GM23248 (cell line): ENCODE measurements around the gene KCNH2. TPM values are rescaled to one million over a fixed set of nuclear protein-coding genes. Genes with fewer than 3 reads are reported as not detected.

Source experiments
- DNase-seq: peaks from one replicate; pipeline ENCODE4 v3.0.0-alpha.2; 2015
- H2AFZ ChIP-seq: fragments of 200-600 bp; sonication (generic); 2 replicates; pipeline ENCODE4 v1.6.1; 2016; ENCODE audit warnings: antibody characterized with exemption
- H3F3A ChIP-seq: fragments of 200-600 bp; sonication (generic); 2 replicates; pipeline ENCODE4 v1.6.1; 2016; ENCODE audit warnings: mild to moderate bottlenecking, antibody characterized with exemption, mixed run types; ENCODE audit not compliant: insufficient read depth
- H3K27ac ChIP-seq: fragments of 200-600 bp; sonication (generic); 2 replicates; pipeline ENCODE4 v1.5.1; 2016; ENCODE audit warnings: mild to moderate bottlenecking
- H3K27me3 ChIP-seq: fragments of 200-600 bp; sonication (generic); replicated peaks from 2 replicates; pipeline ENCODE4 v1.6.1; 2016; ENCODE audit warnings: mild to moderate bottlenecking; ENCODE audit not compliant: insufficient read depth
- H3K36me3 ChIP-seq: fragments of 200-600 bp; sonication (generic); 2 replicates; pipeline ENCODE4 v1.6.1; 2016; ENCODE audit warnings: low read depth, mild to moderate bottlenecking
- H3K4me1 ChIP-seq: fragments of 200-600 bp; sonication (generic); 2 replicates; pipeline ENCODE4 v1.6.1; 2016; ENCODE audit warnings: mild to moderate bottlenecking; ENCODE audit not compliant: insufficient read depth
- H3K4me2 ChIP-seq: fragments of 200-600 bp; sonication (generic); one replicate; pipeline ENCODE4 v1.6.1; 2016; ENCODE audit warnings: mild to moderate bottlenecking; ENCODE audit not compliant: unreplicated experiment
- H3K4me3 ChIP-seq: fragments of 200-600 bp; sonication (generic); 2 replicates; pipeline ENCODE4 v1.5.1; 2016; ENCODE audit warnings: mild to moderate bottlenecking
- H3K79me2 ChIP-seq: fragments of 200-600 bp; sonication (generic); 2 replicates; pipeline ENCODE4 v1.6.1; 2016; ENCODE audit warnings: mild to moderate bottlenecking; ENCODE audit not compliant: insufficient read depth
- H3K9ac ChIP-seq: fragments of 200-600 bp; sonication (generic); 2 replicates; pipeline ENCODE4 v1.6.1; 2016; ENCODE audit warnings: mild to moderate bottlenecking
- H3K9me2 ChIP-seq: fragments of 200-600 bp; sonication (generic); 2 replicates; pipeline ENCODE4 v1.6.1; 2016; ENCODE audit warnings: mixed run types, mild to moderate bottlenecking, moderate library complexity; ENCODE audit not compliant: insufficient read depth
- H3K9me3 ChIP-seq: fragments of 200-600 bp; sonication (generic); one replicate; pipeline ENCODE4 v1.6.1; 2017; ENCODE audit warnings: low read depth
- H4K20me1 ChIP-seq: fragments of 200-600 bp; sonication (generic); 2 replicates; pipeline ENCODE4 v1.6.0; 2016; ENCODE audit not compliant: insufficient read depth
- EZH2 ChIP-seq: fragments of 200-600 bp; sonication (generic); IDR thresholded peaks from 2 replicates; pipeline ENCODE4 v1.6.1; 2018; ENCODE audit warnings: antibody characterized with exemption, mild to moderate bottlenecking; ENCODE audit not compliant: insufficient read depth, poor library complexity, severe bottlenecking
- EZH2phosphoT487 ChIP-seq: fragments of 200-600 bp; sonication (generic); IDR thresholded peaks from 2 replicates; pipeline ENCODE4 v1.6.1; 2018; ENCODE audit warnings: antibody characterized with exemption, moderate library complexity, mild to moderate bottlenecking, low read depth; ENCODE audit not compliant: insufficient read depth
- WGBS, 2 experiments: methylation state at CpG; one replicate each; pipeline ENCODE4 v1.1.6; 2015 to 2017; ENCODE audit warnings: low lambda C conversion rate in 2 of 2, low coverage in 1 of 2; ENCODE audit errors: missing lambda C conversion rate in 2 of 2; 5-methylcytosine and 5-hydroxymethylcytosine counted together
- in situ Hi-C: fragments of 300-500 bp; cut with MboI; formaldehyde crosslinking; loops from 2 replicates; pipeline ENCODE4 v1.15.0; 2020
- polyA plus RNA-seq: library from polyadenylated mRNA; unstranded; fragments of >200 nt; fragmentation: Nextera tagmentation; extraction: Ambion mirVana; gene quantifications from 2 replicates; pipeline ENCODE4 v1.2.1, GENCODE V29; 2016
- total RNA-seq: library from RNA; depleted of rRNA; stranded (reverse); fragments of >200 nt; shearing (Covaris generic); gene quantifications from 2 replicates; pipeline ENCODE4 v1.2.3, GENCODE V29; 2014

KCNH2 gene
- total and polyA plus RNA-seq, 2 experiments from 2014 or later = not detected

DNA sequence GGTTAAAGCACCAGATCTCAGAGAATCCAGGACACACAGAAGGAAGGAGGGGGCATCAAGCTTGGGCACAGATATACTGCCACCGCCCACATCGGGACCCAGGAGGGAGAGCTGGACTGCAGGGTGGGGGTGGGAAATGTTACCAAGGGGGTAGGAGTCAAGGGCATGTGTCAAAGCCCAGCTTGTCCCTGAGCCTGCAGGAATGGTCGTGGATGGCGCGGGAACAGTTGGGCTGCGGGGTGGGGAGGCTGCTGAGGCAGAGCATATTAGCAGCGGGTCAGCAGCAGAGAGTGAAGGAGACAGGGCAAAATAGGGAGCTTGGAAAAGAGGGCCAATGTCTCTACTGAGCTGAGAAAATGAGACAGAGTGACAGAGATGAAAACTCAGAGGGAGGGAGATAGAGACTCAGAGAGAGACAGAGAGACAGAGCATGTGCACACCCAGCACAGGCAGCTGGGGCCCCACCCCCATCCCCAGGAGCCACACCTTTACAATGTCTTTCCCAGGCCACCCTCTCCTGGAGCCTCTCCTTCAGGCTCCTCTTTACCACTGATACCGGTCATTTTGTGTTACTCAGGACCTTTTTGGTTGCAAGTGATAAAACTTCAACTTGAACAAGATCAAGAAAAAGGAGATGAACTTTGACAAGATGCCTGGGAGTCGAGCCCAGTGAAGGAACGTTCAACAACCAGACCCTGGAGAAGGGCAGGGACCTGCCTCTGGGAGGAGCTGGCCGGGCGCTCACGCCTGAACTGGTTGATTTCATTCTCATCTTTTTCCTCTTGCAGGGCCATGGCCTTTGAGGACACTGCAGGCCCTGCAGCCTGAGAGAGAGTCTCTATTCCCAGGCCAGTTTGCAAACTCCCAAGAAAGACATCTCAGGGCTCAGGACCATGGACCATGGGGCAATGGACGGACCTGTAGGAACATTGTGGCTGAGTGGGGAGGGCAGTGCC is 75.8 kb downstream of the KCNH2 start:
- in situ Hi-C loops = loop anchor here (5.0 kb wide), 1 partner anchor 85 kb away; no protein-coding TSS in a partner anchor
- H3K27ac ChIP-seq = no peak overlapping the region

GRCh38 chr7:150901160-150902035 is 76.7 kb downstream of the KCNH2 start:
- in situ Hi-C loops = loop anchor here (5.0 kb wide), 1 partner anchor 86 kb away; no protein-coding TSS in a partner anchor
- H3K9me3 ChIP-seq = no peaks in the 10 kb centered on the region
- peaks cover 13% of the 10 kb centered on the region; the same call in 1 of the 2 replicates for H3K27me3 ChIP-seq
- no peak for DNase-seq
- no peak overlapping the region for H3K27ac ChIP-seq
- peaks cover 5% of the 10 kb centered on the region for H3K4me1 ChIP-seq
- TF ChIP-seq EZH2phosphoT487 (no peak), EZH2 (no peak)
- no peaks in the 10 kb centered on the region for H3F3A ChIP-seq
- H3K36me3 ChIP-seq = no peaks in the 10 kb centered on the region
- no peak overlapping the region for H3K9ac ChIP-seq
- H3K79me2 ChIP-seq = no peaks in the 10 kb centered on the region
- H3K9me2 ChIP-seq = no peaks in the 10 kb centered on the region
- H4K20me1 ChIP-seq = no peaks in the 10 kb centered on the region
- H3K4me3 ChIP-seq = no peak overlapping the region
- 36 to 38% methylated on average over 15 of the region's 15 CpGs for WGBS, 2 experiments
- no peak overlapping the region for H3K4me2 ChIP-seq
- H2AFZ ChIP-seq = no peak overlapping the region

More for the DNA sequence above, 75.8 kb downstream of the KCNH2 start:
- H3K9me2 ChIP-seq = no peaks in the 10 kb centered on the region
- TF ChIP-seq EZH2phosphoT487 (no peak), EZH2 (no peak)
- peaks cover 5% of the 10 kb centered on the region for H3K4me1 ChIP-seq
- H2AFZ ChIP-seq = no peak overlapping the region
- H3K4me2 ChIP-seq = no peak overlapping the region
- H3K27me3 ChIP-seq = peaks cover 21% of the 10 kb centered on the region; the same call in 1 of the 2 replicates
- WGBS, 2 experiments = 45 to 52% methylated on average over 14 of the region's 14 CpGs
- H3F3A ChIP-seq = no peaks in the 10 kb centered on the region
- H3K36me3 ChIP-seq = no peaks in the 10 kb centered on the region
- H3K4me3 ChIP-seq = no peak overlapping the region
- H4K20me1 ChIP-seq = no peaks in the 10 kb centered on the region
- no peak overlapping the region for H3K9ac ChIP-seq
- DNase-seq = peak; percentile 18
- H3K79me2 ChIP-seq = no peaks in the 10 kb centered on the region
- H3K9me3 ChIP-seq = no peaks in the 10 kb centered on the region

GRCh38 chr7:150900675-150901074 is 77.4 kb downstream of the KCNH2 start:
- H3K4me1 ChIP-seq = peaks cover 5% of the 10 kb centered on the region
- no peak overlapping the region for H3K4me2 ChIP-seq
- H3K27ac ChIP-seq = no peak overlapping the region
- no peaks in the 10 kb centered on the region for H3K79me2 ChIP-seq
- no peaks in the 10 kb centered on the region for H4K20me1 ChIP-seq
- H2AFZ ChIP-seq = no peak overlapping the region
- in situ Hi-C loops = loop anchor here (5.0 kb wide), 1 partner anchor 87 kb away; no protein-coding TSS in a partner anchor
- H3K9ac ChIP-seq = no peak overlapping the region
- no peak for DNase-seq
- H3K9me2 ChIP-seq = no peaks in the 10 kb centered on the region
- peaks cover 6% of the 10 kb centered on the region; the same call in 1 of the 2 replicates for H3K27me3 ChIP-seq
- WGBS, 2 experiments = 33 to 38% methylated on average over 8 of the region's 8 CpGs
- H3K36me3 ChIP-seq = no peaks in the 10 kb centered on the region
- no peaks in the 10 kb centered on the region for H3F3A ChIP-seq
- TF ChIP-seq EZH2 (no peak), EZH2phosphoT487 (no peak)
- no peaks in the 10 kb centered on the region for H3K9me3 ChIP-seq
- no peak overlapping the region for H3K4me3 ChIP-seq

DNA sequence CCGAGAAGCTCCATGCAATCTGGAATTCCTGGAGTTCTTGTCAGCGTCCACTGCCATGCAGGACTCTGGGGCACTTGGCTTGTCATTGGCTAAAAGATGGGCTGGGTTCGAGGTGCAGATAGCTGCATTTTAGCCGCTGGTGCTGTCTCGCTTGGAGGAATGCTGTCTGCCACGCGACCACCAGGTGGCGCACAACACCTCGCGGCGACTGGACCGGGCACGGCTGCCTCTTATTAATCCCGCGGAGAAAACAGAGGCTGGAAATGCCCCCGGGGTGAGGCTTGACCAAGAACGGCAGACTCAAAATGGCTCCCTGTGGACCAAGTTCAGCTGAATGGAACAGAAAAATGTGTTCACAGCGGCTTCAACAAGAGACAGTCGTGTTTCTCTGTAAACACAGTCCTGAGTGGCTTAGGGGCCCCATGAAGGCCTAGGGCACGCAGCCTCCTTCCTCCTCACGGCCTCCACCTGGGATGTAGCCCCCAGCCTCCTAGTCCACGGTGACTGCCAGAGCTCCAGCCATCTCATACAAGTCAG is 79.6 kb downstream of the KCNH2 start:
- no peaks in the 10 kb centered on the region for H3K9me3 ChIP-seq
- no peaks in the 10 kb centered on the region for H3K79me2 ChIP-seq
- in situ Hi-C loops = no loop called here
- no peak overlapping the region for H3K4me3 ChIP-seq
- H3K27me3 ChIP-seq = peaks cover 6% of the 10 kb centered on the region; the same call in 1 of the 2 replicates
- no peak overlapping the region for H3K9ac ChIP-seq
- H3F3A ChIP-seq = no peaks in the 10 kb centered on the region
- H2AFZ ChIP-seq = no peak overlapping the region
- H3K36me3 ChIP-seq = no peaks in the 10 kb centered on the region
- no peaks in the 10 kb centered on the region for H4K20me1 ChIP-seq
- H3K27ac ChIP-seq = no peak overlapping the region
- no peaks in the 10 kb centered on the region for H3K9me2 ChIP-seq
- no peak overlapping the region for H3K4me2 ChIP-seq
- 8 to 9% methylated on average over 22 of the region's 22 CpGs for WGBS, 2 experiments
- TF ChIP-seq EZH2 (no peak), EZH2phosphoT487 (no peak)
- H3K4me1 ChIP-seq = no peaks in the 10 kb centered on the region
- DNase-seq = peak; percentile 76
